Stimulated activated CD4-positive, alpha-beta T cell treated with anti-CD3 and anti-CD28 coated beads, Interleukin-4, amount 100 ng/mL, for 48 hours (primary cell): Measurements from ENCODE around the gene PRKCH.
A peak's percentile ranks its signal among the peaks of the same experiment; 100 is the strongest.

Experiments used
- DNase-seq, 2 donors: peaks; one replicate each; pipeline ENCODE4 v3.0.0-alpha.2; 2020; ENCODE audit warnings: low read depth in 2 of 2

Gene PRKCH

GRCh38 chr14:61365667-61366212 is 44.4 kb downstream of the PRKCH start:
- DNase-seq: no peak

- DNase-seq: no peak
These were observed 46.8 kb downstream of the PRKCH start for GRCh38 chr14:61368114-61368710.

- DNase-seq: no peak
These were observed 47.5 kb downstream of the PRKCH start for GRCh38 chr14:61368781-61369453.

GRCh38 chr14:61369454-61369810 is 48.1 kb downstream of the PRKCH start:
- no peak for DNase-seq

GRCh38 chr14:61372379-61372778 is 51.0 kb downstream of the PRKCH start:
- no peak for DNase-seq

GRCh38 chr14:61372842-61373555 is 51.6 kb downstream of the PRKCH start:
- no peak for DNase-seq

- no peak for DNase-seq
These were observed 52.9 kb downstream of the PRKCH start for GRCh38 chr14:61374284-61374683.

GRCh38 chr14:61375218-61375617 is 53.8 kb downstream of the PRKCH start:
- DNase-seq: no peak

- no peak for DNase-seq
These were observed 54.9 kb downstream of the PRKCH start for GRCh38 chr14:61376314-61376713.

- DNase-seq: no peak
These were observed 56.4 kb downstream of the PRKCH start for GRCh38 chr14:61377749-61378148.

GRCh38 chr14:61379639-61380184 is 58.3 kb downstream of the PRKCH start:
- DNase-seq: no peak

- DNase-seq: no peak
These were observed 59.6 kb downstream of the PRKCH start for GRCh38 chr14:61380984-61381383.

- no peak for DNase-seq
These were observed 60.2 kb downstream of the PRKCH start for GRCh38 chr14:61381553-61381952.

GRCh38 chr14:61382842-61383241 is 61.5 kb downstream of the PRKCH start:
- no peak for DNase-seq

- DNase-seq: peak in 1 of 2 donors; percentile 36
These were observed 63.8 kb downstream of the PRKCH start for GRCh38 chr14:61385002-61385685.

GRCh38 chr14:61386173-61386772 is 64.9 kb downstream of the PRKCH start:
- no peak for DNase-seq

GRCh38 chr14:61387076-61387475 is 65.7 kb downstream of the PRKCH start:
- no peak for DNase-seq

GRCh38 chr14:61388173-61388975 is 67.0 kb downstream of the PRKCH start:
- DNase-seq: peak; percentile 27 to 29

GRCh38 chr14:61388976-61389576 is 67.7 kb downstream of the PRKCH start:
- no peak for DNase-seq

- DNase-seq: no peak
These were observed 69.7 kb downstream of the PRKCH start for GRCh38 chr14:61391119-61391518.
